Measurements from ENCODE around the gene PTH1R. TPM values are rescaled to one million over a fixed set of nuclear protein-coding genes. Genes with fewer than 3 reads are reported as not detected.

The PTH1R gene
- polyA plus RNA-seq, 2 of the 4 experiments (the other 2 are of a cell fraction): 0.45 to 0.53 TPM

GRCh38 chr3:46890132-46890531 is 12.6 kb downstream of the PTH1R start:
- CTCF ChIA-PET: interaction anchor here (1.4 to 3.2 kb wide), 3 partner anchors 18 to 185 kb away, joined by 4 to 18 read pairs (median 6); no protein-coding TSS in a partner anchor
- POLR2A ChIA-PET: no interaction called here
- no peak for DNase-seq (ENCODE audit: low read depth in 1 of 2, low spot score in 1 of 2)
- Histone ChIP-seq H3K9me3 (no peaks in the 10 kb centered on the region), H3K27ac (no peak overlapping the region), H3K4me2 (no peak overlapping the region), H3K4me1 (peaks cover 9% of the 10 kb centered on the region; the same call in 1 of the 3 replicates), H3K4me3 (no peak overlapping the region)
- TF ChIP-seq PHF8 (IDR thresholded peaks at IDR 0.05; ENCODE audit: borderline replicate concordance, low read depth) (no peak), KDM5A (IDR thresholded peaks at IDR 0.05) (no peak), MAZ (IDR thresholded peaks at IDR 0.05; ENCODE audit: borderline replicate concordance, low read depth, low read length) (no peak), HDAC2 (IDR thresholded peaks at IDR 0.05) (no peak), HOXA7 (CRISPR knock-in tag; IDR thresholded peaks at IDR 0.05) (no peak), CTCF (IDR thresholded peaks at IDR 0.05) (no peak), JUN (IDR thresholded peaks at IDR 0.05) (no peak), RAD21 (conservative IDR thresholded peaks at IDR 0.05 in 1 of 2, IDR thresholded peaks at IDR 0.05 in 1 of 2) (no peak), FOSB (CRISPR knock-in tag; IDR thresholded peaks at IDR 0.05) (no peak)
- no peak for FAIRE-seq
- no peak for ATAC-seq
- WGBS (ENCODE audit: missing lambda C conversion rate): 100% methylated on average over 1 of the region's 1 CpG

GRCh38 chr3:46891132-46891531 is 13.6 kb downstream of the PTH1R start:
- Histone ChIP-seq H3K4me3 (no peak overlapping the region), H3K4me1 (peaks cover 9% of the 10 kb centered on the region; the same call in 1 of the 3 replicates), H3K4me2 (no peak overlapping the region), H3K27ac (no peak overlapping the region), H3K9me3 (no peaks in the 10 kb centered on the region)
- no peak for ATAC-seq
- 94% methylated on average over 3 of the region's 3 CpGs for WGBS (ENCODE audit: missing lambda C conversion rate)
- CTCF ChIA-PET: interaction anchor here (0.9 to 3.2 kb wide), 4 partner anchors 15 to 186 kb away, joined by 3 to 18 read pairs (median 5); no protein-coding TSS in a partner anchor
- no peak for DNase-seq (ENCODE audit: low read depth in 1 of 2, low spot score in 1 of 2)
- FAIRE-seq: no peak
- TF ChIP-seq PHF8 (IDR thresholded peaks at IDR 0.05; ENCODE audit: borderline replicate concordance, low read depth) (no peak), HDAC2 (IDR thresholded peaks at IDR 0.05) (no peak), MAZ (IDR thresholded peaks at IDR 0.05; ENCODE audit: borderline replicate concordance, low read depth, low read length) (no peak), JUN (IDR thresholded peaks at IDR 0.05) (no peak), RARB (CRISPR knock-in tag; IDR thresholded peaks at IDR 0.05) (no peak), E2F6 (IDR thresholded peaks at IDR 0.05; ENCODE audit: borderline replicate concordance, low read depth) (no peak), MAX (IDR thresholded peaks at IDR 0.05) (no peak), ESRRA (IDR thresholded peaks at IDR 0.05; ENCODE audit: borderline replicate concordance, low read length) (no peak), HOXB5 (CRISPR knock-in tag; IDR thresholded peaks at IDR 0.05) (no peak), EHF (CRISPR knock-in tag; IDR thresholded peaks at IDR 0.05) (no peak), JUNB (IDR thresholded peaks at IDR 0.05) (no peak), KDM1A (IDR thresholded peaks at IDR 0.05; ENCODE audit: low read depth) (no peak), NPAS2 (CRISPR knock-in tag; IDR thresholded peaks at IDR 0.05; ENCODE audit: borderline replicate concordance) (no peak), KDM5A (IDR thresholded peaks at IDR 0.05) (no peak)
- POLR2A ChIA-PET: no interaction called here

GRCh38 chr3:46892285-46893145 is 15.0 kb downstream of the PTH1R start:
- POLR2A ChIA-PET: no interaction called here
- whole genome bisulfite sequencing (ENCODE audit: missing lambda C conversion rate): 67% methylated on average over 1 of the region's 58 CpGs
- Histone ChIP-seq H3K4me3 (peak overlapping the region; percentile 48), H3K4me1 (peaks cover 9% of the 10 kb centered on the region; the same call in 1 of the 3 replicates), H3K27ac (peak overlapping the region; percentile 54 to 75; a peak in 5 of 6 replicates), H3K4me2 (peak overlapping the region; percentile 83), H3K9me3 (no peaks in the 10 kb centered on the region)
- CTCF ChIA-PET: interaction anchor here (0.9 to 5.3 kb wide), 3 partner anchors 16 to 184 kb away, joined by 3 to 46 read pairs (median 27); no protein-coding TSS in a partner anchor
- ATAC-seq: peak; percentile 76 to 92
- FAIRE-seq: no peak
- DNase-seq (ENCODE audit: low read depth in 1 of 2, low spot score in 1 of 2): peak; percentile 74 to 76
- TF ChIP-seq BHLHE40 (IDR thresholded peaks at IDR 0.05; ENCODE audit: low read depth, low read length) (0 out of 2 replicates have a peak, but pooled peaks have one; percentile 7), ZSCAN20 (CRISPR knock-in tag; IDR thresholded peaks at IDR 0.05) (no peak), FOSL2 (IDR thresholded peaks at IDR 0.05) (no peak), FOSL2 (CRISPR knock-in tag; IDR thresholded peaks at IDR 0.05) (no peak), HOXB5 (CRISPR knock-in tag; IDR thresholded peaks at IDR 0.05) (no peak), HDAC2 (IDR thresholded peaks at IDR 0.05) (no peak), PBX3 (IDR thresholded peaks at IDR 0.05) (no peak), POLR2A (IDR thresholded peaks at IDR 0.05; ENCODE audit: low read length) (no peak), POLR2AphosphoS2 (conservative IDR thresholded peaks at IDR 0.05; ENCODE audit: low read length) (no peak), MAX (IDR thresholded peaks at IDR 0.05) (peak; percentile 83), NPAS2 (CRISPR knock-in tag; IDR thresholded peaks at IDR 0.05; ENCODE audit: borderline replicate concordance) (no peak), RARB (CRISPR knock-in tag; IDR thresholded peaks at IDR 0.05) (no peak), HMGXB4 (CRISPR knock-in tag; IDR thresholded peaks at IDR 0.05; ENCODE audit: borderline replicate concordance) (no peak)
